ENCODE measurements around the gene KCNC4. TPM values are rescaled to one million over a fixed set of nuclear protein-coding genes. Genes with fewer than 3 reads are reported as not detected.
A peak's percentile ranks its signal among the peaks of the same experiment; 100 is the strongest.

Gene KCNC4
- total RNA-seq, 1 donor from 2014 or later: 20.0 TPM

DNA sequence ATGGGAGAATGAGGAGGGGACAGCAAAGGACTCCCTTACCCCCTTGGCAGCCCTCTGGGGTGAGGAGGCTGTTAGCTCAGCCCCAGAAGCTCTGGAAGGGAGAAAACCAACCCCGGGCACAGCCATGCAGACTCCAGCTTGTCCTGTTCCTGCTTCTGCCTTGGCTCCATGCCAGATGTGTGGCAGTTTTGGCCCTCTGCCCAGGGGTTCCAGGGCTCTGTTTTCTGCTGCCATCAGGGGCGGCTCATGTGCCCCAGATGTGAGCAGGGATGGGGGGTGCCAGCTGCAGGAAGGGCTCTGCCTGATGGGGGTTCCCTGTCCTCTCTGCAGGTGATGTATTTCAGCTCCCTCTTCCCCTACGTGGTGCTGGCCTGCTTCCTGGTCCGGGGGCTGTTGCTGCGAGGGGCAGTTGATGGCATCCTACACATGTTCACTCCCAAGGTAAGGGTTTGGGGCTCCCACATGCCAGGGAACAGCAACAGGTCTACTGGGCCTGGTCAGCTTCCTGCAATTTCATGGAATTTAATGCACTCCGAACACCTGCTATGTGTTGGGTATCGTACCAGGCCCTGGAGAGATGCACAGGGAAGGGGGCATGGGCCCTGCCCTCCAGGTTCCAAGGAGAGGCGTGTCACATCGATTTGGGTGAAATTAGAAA, 33.7 kb upstream of the KCNC4 start:
- H3K27ac Mint-ChIP-seq: no peak overlapping the region
- no peaks in the 10 kb centered on the region for H3K9me3 Mint-ChIP-seq
- H3K27me3 Mint-ChIP-seq: no peaks in the 10 kb centered on the region
- intact Hi-C loops (cut with micrococcal nuclease): no loop called here
- no peaks in the 10 kb centered on the region for H3K4me1 Mint-ChIP-seq
- H3K36me3 Mint-ChIP-seq (ENCODE audit: low read depth): no peaks in the 10 kb centered on the region
- no peak overlapping the region for H3K4me3 Mint-ChIP-seq
- no peak for DNase-seq

DNA sequence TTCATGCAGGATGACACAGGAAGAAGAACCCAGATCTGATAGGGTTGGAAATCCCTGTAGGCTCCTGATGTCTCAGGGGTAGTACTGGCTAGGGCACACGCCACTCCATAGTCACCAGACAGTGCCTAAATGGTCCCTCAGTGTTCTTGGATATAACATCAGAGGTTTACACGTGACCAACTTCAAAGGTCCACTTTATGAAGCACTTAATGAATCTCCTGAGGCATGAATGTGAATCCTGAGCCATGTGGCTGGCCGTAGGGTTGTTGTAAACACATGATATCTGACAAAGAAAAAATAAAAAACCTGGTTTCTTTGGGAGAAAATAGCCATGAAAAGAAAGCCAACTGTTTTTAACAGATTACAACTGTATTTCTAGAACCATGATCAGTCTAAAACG, 32.3 kb upstream of the KCNC4 start:
- no peak for DNase-seq
- intact Hi-C loops (cut with micrococcal nuclease): no loop called here
- Mint-ChIP-seq H3K9me3 (no peaks in the 10 kb centered on the region), H3K4me1 (no peaks in the 10 kb centered on the region), H3K27ac (no peak overlapping the region), H3K36me3 (ENCODE audit: low read depth) (no peaks in the 10 kb centered on the region), H3K27me3 (no peaks in the 10 kb centered on the region), H3K4me3 (no peak overlapping the region)

GRCh38 chr1:110183642-110184167, 26.4 kb upstream of the KCNC4 start:
- no peaks in the 10 kb centered on the region for H3K36me3 Mint-ChIP-seq (ENCODE audit: low read depth)
- intact Hi-C loops (cut with micrococcal nuclease): no loop called here
- H3K9me3 Mint-ChIP-seq: no peaks in the 10 kb centered on the region
- H3K4me3 Mint-ChIP-seq: no peak overlapping the region
- DNase-seq: no peak
- H3K27ac Mint-ChIP-seq: no peak overlapping the region
- no peaks in the 10 kb centered on the region for H3K4me1 Mint-ChIP-seq
- H3K27me3 Mint-ChIP-seq: peaks cover 11% of the 10 kb centered on the region

DNA sequence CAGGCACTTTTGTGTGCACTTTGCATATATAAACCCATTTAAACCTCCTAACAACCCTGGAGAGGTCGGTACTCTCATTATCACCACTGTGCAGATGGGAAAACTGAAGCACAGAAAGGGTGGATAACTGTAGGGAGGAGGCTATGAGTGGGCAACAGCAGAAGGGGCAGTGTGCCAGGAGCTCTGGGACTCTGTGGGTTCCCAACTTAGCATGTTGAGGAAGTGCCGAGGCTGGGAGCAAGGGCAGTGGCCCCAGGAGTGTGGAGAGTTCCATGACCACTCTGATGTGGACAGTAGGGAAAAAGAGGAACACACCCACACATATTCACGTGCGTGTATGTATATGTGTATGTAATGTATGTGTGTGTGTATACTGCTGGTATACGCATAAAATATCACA, 25.7 kb upstream of the KCNC4 start:
- H3K27ac Mint-ChIP-seq: no peak overlapping the region
- H3K4me3 Mint-ChIP-seq: no peak overlapping the region
- DNase-seq: no peak
- no peaks in the 10 kb centered on the region for H3K36me3 Mint-ChIP-seq (ENCODE audit: low read depth)
- H3K9me3 Mint-ChIP-seq: no peaks in the 10 kb centered on the region
- no peaks in the 10 kb centered on the region for H3K4me1 Mint-ChIP-seq
- intact Hi-C loops (cut with micrococcal nuclease): no loop called here
- peaks cover 15% of the 10 kb centered on the region for H3K27me3 Mint-ChIP-seq

- Mint-ChIP-seq H3K27ac (no peak overlapping the region), H3K36me3 (ENCODE audit: low read depth) (no peaks in the 10 kb centered on the region)
- intact Hi-C loops (cut with micrococcal nuclease): no loop called here
Observed at GRCh38 chr1:110185181-110185580, 24.9 kb upstream of the KCNC4 start.

DNA sequence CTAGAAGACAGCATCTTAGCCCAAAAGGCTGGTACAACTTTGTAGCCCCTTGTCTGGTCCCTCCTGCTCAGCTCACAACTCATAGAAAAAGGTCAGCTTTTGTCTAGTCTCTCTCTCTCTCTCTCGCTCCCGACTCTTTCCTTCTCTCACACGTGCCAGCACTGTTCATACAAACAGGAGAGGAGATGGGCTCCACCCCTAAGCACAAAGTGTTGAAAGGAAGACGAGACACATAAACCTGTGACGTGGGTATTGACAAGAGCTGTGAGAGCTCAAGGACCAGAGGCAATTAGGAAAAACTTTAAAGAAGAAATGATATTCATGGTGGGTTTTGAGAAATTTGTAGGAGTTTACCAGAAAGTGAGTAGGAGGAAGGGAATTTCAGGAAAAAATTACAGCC, 23.6 kb upstream of the KCNC4 start:
- H3K4me3 Mint-ChIP-seq: no peak overlapping the region
- peaks cover 15% of the 10 kb centered on the region for H3K27me3 Mint-ChIP-seq
- intact Hi-C loops (cut with micrococcal nuclease): no loop called here
- no peaks in the 10 kb centered on the region for H3K9me3 Mint-ChIP-seq
- no peaks in the 10 kb centered on the region for H3K36me3 Mint-ChIP-seq (ENCODE audit: low read depth)
- H3K27ac Mint-ChIP-seq: no peak overlapping the region
- no peaks in the 10 kb centered on the region for H3K4me1 Mint-ChIP-seq
- DNase-seq: no peak

More at GRCh38 chr1:110185181-110185580, 24.9 kb upstream of the KCNC4 start:
- Mint-ChIP-seq H3K4me1 (no peaks in the 10 kb centered on the region), H3K27me3 (peaks cover 15% of the 10 kb centered on the region), H3K9me3 (no peaks in the 10 kb centered on the region), H3K4me3 (no peak overlapping the region)
- DNase-seq: no peak

- H3K4me3 Mint-ChIP-seq: no peak overlapping the region
- no peak overlapping the region for H3K27ac Mint-ChIP-seq
- H3K4me1 Mint-ChIP-seq: no peaks in the 10 kb centered on the region
- peaks cover 15% of the 10 kb centered on the region for H3K27me3 Mint-ChIP-seq
- no peak for DNase-seq
- H3K9me3 Mint-ChIP-seq: no peaks in the 10 kb centered on the region
- no peaks in the 10 kb centered on the region for H3K36me3 Mint-ChIP-seq (ENCODE audit: low read depth)
- intact Hi-C loops (cut with micrococcal nuclease): no loop called here
Observed at GRCh38 chr1:110187139-110187890, 22.8 kb upstream of the KCNC4 start.

DNA sequence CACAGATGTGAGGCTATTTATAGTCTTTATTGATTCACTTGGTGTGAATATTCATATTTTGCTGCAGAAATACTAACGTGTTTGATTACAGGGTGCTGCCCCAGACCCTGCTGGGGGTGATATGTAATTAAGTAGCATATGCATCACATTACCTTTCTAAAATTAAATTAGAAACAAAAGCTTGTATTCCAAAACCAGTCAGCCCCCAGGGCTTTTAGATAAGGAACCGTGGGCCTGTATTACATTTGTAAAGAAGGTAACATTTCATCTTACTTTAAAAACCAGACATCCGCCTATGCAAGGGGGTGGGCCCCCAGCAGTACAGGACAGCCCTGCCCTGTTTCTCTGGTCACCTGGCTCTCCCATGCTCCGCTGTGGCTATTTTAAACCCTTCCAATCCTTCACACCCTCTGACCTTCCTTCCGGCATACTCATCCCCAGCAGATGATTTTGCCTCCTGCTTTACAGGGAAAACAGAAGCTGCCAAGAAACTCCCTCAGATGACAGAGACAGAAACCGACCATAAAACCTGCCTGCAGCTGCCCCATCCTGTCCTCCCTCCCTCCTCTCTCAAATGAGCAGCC, 22.0 kb upstream of the KCNC4 start:
- Mint-ChIP-seq H3K27me3 (peaks cover 15% of the 10 kb centered on the region), H3K9me3 (no peaks in the 10 kb centered on the region), H3K4me1 (no peaks in the 10 kb centered on the region), H3K4me3 (no peak overlapping the region), H3K27ac (no peak overlapping the region), H3K36me3 (ENCODE audit: low read depth) (no peaks in the 10 kb centered on the region)
- DNase-seq: no peak
- intact Hi-C loops (cut with micrococcal nuclease): no loop called here

GRCh38 chr1:110189181-110189580, 20.9 kb upstream of the KCNC4 start:
- H3K4me3 Mint-ChIP-seq: no peak overlapping the region
- no peaks in the 10 kb centered on the region for H3K9me3 Mint-ChIP-seq
- H3K27me3 Mint-ChIP-seq: peaks cover 15% of the 10 kb centered on the region
- no peak overlapping the region for H3K27ac Mint-ChIP-seq
- H3K4me1 Mint-ChIP-seq: no peaks in the 10 kb centered on the region
- no peak for DNase-seq
- intact Hi-C loops (cut with micrococcal nuclease): no loop called here
- H3K36me3 Mint-ChIP-seq (ENCODE audit: low read depth): no peaks in the 10 kb centered on the region

- intact Hi-C loops (cut with micrococcal nuclease): no loop called here
- H3K4me3 Mint-ChIP-seq: no peak overlapping the region
- no peak for DNase-seq
- no peaks in the 10 kb centered on the region for H3K9me3 Mint-ChIP-seq
- H3K36me3 Mint-ChIP-seq (ENCODE audit: low read depth): no peaks in the 10 kb centered on the region
- H3K27me3 Mint-ChIP-seq: peaks cover 13% of the 10 kb centered on the region
- H3K4me1 Mint-ChIP-seq: no peaks in the 10 kb centered on the region
- H3K27ac Mint-ChIP-seq: no peak overlapping the region
Observed at GRCh38 chr1:110190282-110190929, 19.7 kb upstream of the KCNC4 start.

DNA sequence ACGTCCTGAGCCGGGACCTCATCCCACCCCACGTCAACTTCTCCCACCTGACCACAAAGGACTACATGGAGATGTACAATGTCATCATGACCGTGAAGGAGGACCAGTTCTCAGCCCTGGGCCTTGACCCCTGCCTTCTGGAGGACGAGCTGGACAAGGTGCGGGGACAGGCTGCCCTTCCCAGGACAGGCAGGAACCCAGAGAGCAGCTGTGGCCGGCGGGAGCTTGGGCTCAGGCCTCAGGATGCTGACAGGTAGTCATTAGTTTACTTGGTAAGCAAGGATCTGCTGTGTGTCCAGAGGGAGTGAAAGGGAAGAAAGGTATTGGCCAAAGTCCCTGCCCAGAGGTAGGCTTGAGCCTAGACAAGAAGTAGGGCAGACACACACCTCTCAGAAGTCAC, 17.6 kb upstream of the KCNC4 start:
- H3K27ac Mint-ChIP-seq: no peak overlapping the region
- DNase-seq: no peak
- no peaks in the 10 kb centered on the region for H3K4me1 Mint-ChIP-seq
- H3K36me3 Mint-ChIP-seq (ENCODE audit: low read depth): no peaks in the 10 kb centered on the region
- H3K9me3 Mint-ChIP-seq: no peaks in the 10 kb centered on the region
- peaks cover 8% of the 10 kb centered on the region for H3K27me3 Mint-ChIP-seq
- intact Hi-C loops (cut with micrococcal nuclease): no loop called here
- H3K4me3 Mint-ChIP-seq: no peak overlapping the region

DNA sequence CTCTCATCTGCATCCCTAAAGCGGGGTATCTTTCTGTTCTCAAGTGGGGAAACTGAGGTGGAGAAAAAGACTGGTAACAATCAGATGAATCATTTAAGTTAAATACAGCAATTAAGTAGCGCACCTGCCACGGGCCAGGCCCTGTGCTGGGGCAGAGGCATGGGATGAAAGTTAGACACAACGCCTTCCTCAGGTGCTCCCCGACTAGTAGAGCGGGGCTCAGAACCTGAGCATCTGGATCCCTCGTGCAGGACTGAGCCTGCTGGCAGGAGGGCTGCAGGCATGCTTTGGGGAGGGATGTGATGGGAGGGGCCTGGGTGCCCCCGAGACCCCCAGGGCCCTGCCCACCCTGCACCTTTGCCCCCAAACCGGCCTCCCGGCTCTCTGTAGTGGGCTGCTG, 14.9 kb upstream of the KCNC4 start:
- no peaks in the 10 kb centered on the region for H3K36me3 Mint-ChIP-seq (ENCODE audit: low read depth)
- no peaks in the 10 kb centered on the region for H3K4me1 Mint-ChIP-seq
- no peaks in the 10 kb centered on the region for H3K9me3 Mint-ChIP-seq
- H3K27me3 Mint-ChIP-seq: no peaks in the 10 kb centered on the region
- DNase-seq: no peak
- H3K27ac Mint-ChIP-seq: no peak overlapping the region
- H3K4me3 Mint-ChIP-seq: no peak overlapping the region
- intact Hi-C loops (cut with micrococcal nuclease): no loop called here

DNA sequence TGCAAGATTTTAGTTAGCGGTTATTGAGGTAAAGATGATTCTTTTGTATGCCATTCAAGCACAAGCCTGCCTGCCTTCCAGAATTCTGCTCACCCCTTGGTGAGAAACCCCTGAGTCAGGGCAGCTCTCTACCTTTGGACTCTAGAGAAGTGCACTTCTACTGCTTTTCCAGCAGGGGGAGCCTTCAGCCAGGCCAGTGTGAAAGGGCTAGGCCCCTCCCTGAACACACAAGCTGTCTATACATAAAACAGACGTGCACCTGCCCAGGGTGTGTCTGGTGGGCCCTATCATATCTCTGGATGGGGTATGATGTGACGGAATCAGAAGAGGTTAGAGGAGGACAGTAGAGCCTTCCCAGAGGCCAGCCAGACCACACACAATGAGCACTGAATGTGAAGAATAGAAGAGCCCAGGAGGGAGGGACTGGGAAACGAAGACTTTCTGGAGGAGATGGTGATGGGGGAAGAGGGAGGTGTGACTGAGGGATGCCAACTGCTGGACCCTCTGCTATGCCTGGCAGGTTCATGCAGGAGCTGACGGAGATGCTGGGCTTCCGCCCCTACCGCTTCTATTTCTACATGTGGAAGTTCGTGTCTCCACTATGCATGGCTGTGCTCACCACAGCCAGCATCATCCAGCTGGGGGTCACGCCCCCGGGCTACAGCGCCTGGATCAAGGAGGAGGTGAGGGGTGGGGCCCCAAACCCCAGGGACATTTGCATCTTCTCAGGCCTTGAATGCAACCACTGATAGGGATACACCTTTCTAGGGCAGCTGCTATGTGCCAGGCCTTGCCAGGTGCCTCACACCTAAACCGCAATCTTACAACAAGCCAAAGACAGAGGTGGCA, 13.0 kb upstream of the KCNC4 start:
- intact Hi-C loops (cut with micrococcal nuclease): loop anchor here (1.0 kb wide), 2 partner anchors 263 to 299 kb away; no protein-coding TSS in a partner anchor

More for the DNA sequence above, 13.0 kb upstream of the KCNC4 start:
- Mint-ChIP-seq H3K36me3 (ENCODE audit: low read depth) (no peaks in the 10 kb centered on the region), H3K27me3 (no peaks in the 10 kb centered on the region), H3K9me3 (no peaks in the 10 kb centered on the region), H3K4me3 (no peak overlapping the region), H3K27ac (no peak overlapping the region), H3K4me1 (no peaks in the 10 kb centered on the region)
- DNase-seq: peak; percentile 86
